Thoracic aorta (tissue), 2 donors: ENCODE results near the gene FAM117B. TPM values are rescaled to one million over a fixed set of nuclear protein-coding genes. Genes with fewer than 3 reads are reported as not detected.

Experiments used
- ATAC-seq: fragments of 150-250 bp; one replicate; pipeline ENCODE4 v1.8.0; 2017; ENCODE audit warnings: low read depth; ENCODE audit not compliant: insufficient number of reproducible peaks, low FRiP score
- DNase-seq: peaks from one replicate; pipeline ENCODE4 v3.0.0-alpha.2; 2020; ENCODE audit warnings: low spot score
- H3K27ac ChIP-seq, 2 donors: fragments of 200-600 bp; sonication (generic); 1 replicate in 1 of 2; 2 replicates in 1 of 2; pipeline ENCODE4 v1.5.1; 2016; ENCODE audit warnings: mild to moderate bottlenecking in 2 of 2, moderate library complexity in 2 of 2
- H3K27me3 ChIP-seq: fragments of 200-600 bp; sonication (generic); replicated peaks from 2 replicates; pipeline ENCODE4 v1.6.0; 2016; ENCODE audit warnings: mild to moderate bottlenecking; ENCODE audit not compliant: insufficient read depth
- H3K36me3 ChIP-seq: fragments of 200-600 bp; sonication (generic); one replicate; pipeline ENCODE4 v1.5.1; 2016
- H3K4me1 ChIP-seq, 2 donors: fragments of 200-600 bp; sonication (generic); 1 replicate in 1 of 2; 2 replicates in 1 of 2; pipeline versions ENCODE4 v1.5.1 to v1.6.0; 2016; ENCODE audit warnings: low read depth in 2 of 2, mild to moderate bottlenecking in 1 of 2; ENCODE audit not compliant: control insufficient read depth in 1 of 2
- H3K4me3 ChIP-seq: fragments of 200-600 bp; sonication (generic); 2 replicates; pipeline ENCODE4 v1.5.1; 2016; ENCODE audit warnings: mild to moderate bottlenecking
- H3K9me3 ChIP-seq: fragments of 200-600 bp; sonication (generic); 2 replicates; pipeline ENCODE4 v1.5.1; 2016
- total RNA-seq, 2 donors: library from RNA; depleted of rRNA; stranded (reverse); fragments of >200 nt; gene quantifications; one replicate each; pipeline versions ENCODE4 v1.1.0 to v1.2.3, GENCODE V29; 2016
- TF ChIP-seq, protein P1 (sequence below): fragments of 200-600 bp; sonication (generic); IDR thresholded peaks from one replicate; pipeline ENCODE4 v1.5.1; 2019; ENCODE audit warnings: antibody characterized with exemption

The FAM117B gene
- total RNA-seq, 2 donors from 2014 or later: 5.3 to 5.6 TPM

DNA sequence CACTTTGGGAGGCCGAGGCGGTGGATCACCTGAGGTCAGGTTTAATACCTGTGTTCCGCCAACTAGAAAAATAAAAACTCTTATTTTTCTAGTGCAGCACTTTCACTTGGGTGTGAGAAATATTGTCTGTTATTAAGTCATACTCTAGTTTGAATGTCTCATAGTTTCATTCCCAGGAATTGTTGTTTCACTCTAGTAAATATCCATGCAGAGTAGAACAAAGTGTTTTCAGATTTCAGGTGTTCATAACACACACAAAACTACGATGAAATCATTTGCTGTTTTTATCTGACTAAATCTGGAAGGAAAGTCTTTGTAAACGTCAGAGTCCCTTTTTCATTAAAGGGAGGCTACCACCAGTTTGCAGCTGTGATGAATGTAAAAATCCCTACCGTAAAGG lies 4.0 kb downstream of the FAM117B start:
- H3K27me3 ChIP-seq: no peaks in the 10 kb centered on the region
- H3K4me1 ChIP-seq: peaks cover 6 to 19% of the 10 kb centered on the region in 2 donors
- no peak for DNase-seq
- TF ChIP-seq, protein P1, sequence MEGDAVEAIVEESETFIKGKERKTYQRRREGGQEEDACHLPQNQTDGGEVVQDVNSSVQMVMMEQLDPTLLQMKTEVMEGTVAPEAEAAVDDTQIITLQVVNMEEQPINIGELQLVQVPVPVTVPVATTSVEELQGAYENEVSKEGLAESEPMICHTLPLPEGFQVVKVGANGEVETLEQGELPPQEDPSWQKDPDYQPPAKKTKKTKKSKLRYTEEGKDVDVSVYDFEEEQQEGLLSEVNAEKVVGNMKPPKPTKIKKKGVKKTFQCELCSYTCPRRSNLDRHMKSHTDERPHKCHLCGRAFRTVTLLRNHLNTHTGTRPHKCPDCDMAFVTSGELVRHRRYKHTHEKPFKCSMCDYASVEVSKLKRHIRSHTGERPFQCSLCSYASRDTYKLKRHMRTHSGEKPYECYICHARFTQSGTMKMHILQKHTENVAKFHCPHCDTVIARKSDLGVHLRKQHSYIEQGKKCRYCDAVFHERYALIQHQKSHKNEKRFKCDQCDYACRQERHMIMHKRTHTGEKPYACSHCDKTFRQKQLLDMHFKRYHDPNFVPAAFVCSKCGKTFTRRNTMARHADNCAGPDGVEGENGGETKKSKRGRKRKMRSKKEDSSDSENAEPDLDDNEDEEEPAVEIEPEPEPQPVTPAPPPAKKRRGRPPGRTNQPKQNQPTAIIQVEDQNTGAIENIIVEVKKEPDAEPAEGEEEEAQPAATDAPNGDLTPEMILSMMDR: no peak
- H3K9me3 ChIP-seq: no peaks in the 10 kb centered on the region
- no peak for ATAC-seq
- no peak overlapping the region for H3K27ac ChIP-seq
- H3K4me3 ChIP-seq: no peak overlapping the region
- H3K36me3 ChIP-seq: no peaks in the 10 kb centered on the region

DNA sequence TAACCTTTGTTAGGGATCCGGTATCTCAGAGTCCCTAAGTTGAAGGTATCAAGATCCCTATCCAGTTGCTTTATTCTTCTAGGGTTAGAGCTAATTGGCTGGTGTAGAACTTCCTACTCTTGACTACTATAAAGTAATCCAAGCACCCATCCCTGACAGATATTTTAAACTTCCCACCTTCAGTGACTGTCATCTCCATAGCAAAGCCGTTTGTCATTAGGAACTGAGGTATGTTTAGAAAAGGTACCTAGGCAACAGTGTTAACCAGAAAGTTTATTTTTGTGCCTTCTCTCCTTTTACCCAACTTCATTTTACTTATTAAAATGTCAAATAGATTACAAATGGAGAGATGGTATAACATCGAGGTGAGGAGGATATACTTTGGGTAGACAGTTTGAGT lies 4.5 kb downstream of the FAM117B start:
- H3K4me3 ChIP-seq: no peak overlapping the region
- no peak overlapping the region for H3K27ac ChIP-seq
- peaks cover 6 to 14% of the 10 kb centered on the region in 2 donors for H3K4me1 ChIP-seq
- H3K27me3 ChIP-seq: no peaks in the 10 kb centered on the region
- no peak for DNase-seq
- no peaks in the 10 kb centered on the region for H3K36me3 ChIP-seq
- H3K9me3 ChIP-seq: no peaks in the 10 kb centered on the region
- no peak for ATAC-seq
- TF ChIP-seq, protein P1: no peak

DNA sequence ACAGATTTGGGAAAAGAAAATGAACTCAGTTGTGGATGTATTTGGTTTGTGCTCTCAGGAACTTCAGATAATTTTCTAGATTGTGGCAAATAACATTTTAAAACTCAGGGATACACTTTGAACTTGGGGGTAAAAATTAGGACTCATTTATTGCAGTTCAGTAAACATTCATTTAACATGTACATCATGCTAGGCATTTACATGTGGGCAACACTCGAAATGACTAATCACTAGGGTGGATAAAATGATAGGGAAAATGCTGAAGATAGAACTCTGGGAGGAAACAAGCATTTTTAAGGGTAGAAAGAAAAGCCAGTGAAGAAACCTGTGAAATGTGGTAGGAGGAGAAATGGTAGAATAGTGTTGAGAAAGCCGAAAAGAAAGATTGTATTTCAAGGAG lies 7.8 kb downstream of the FAM117B start:
- no peaks in the 10 kb centered on the region for H3K27me3 ChIP-seq
- DNase-seq: no peak
- peaks cover 0 to under 1% of the 10 kb centered on the region in 2 donors for H3K4me1 ChIP-seq
- no peaks in the 10 kb centered on the region for H3K9me3 ChIP-seq
- H3K27ac ChIP-seq: no peak overlapping the region
- no peak for ATAC-seq
- H3K4me3 ChIP-seq: no peak overlapping the region
- TF ChIP-seq, protein P1: no peak
- H3K36me3 ChIP-seq: no peaks in the 10 kb centered on the region

DNA sequence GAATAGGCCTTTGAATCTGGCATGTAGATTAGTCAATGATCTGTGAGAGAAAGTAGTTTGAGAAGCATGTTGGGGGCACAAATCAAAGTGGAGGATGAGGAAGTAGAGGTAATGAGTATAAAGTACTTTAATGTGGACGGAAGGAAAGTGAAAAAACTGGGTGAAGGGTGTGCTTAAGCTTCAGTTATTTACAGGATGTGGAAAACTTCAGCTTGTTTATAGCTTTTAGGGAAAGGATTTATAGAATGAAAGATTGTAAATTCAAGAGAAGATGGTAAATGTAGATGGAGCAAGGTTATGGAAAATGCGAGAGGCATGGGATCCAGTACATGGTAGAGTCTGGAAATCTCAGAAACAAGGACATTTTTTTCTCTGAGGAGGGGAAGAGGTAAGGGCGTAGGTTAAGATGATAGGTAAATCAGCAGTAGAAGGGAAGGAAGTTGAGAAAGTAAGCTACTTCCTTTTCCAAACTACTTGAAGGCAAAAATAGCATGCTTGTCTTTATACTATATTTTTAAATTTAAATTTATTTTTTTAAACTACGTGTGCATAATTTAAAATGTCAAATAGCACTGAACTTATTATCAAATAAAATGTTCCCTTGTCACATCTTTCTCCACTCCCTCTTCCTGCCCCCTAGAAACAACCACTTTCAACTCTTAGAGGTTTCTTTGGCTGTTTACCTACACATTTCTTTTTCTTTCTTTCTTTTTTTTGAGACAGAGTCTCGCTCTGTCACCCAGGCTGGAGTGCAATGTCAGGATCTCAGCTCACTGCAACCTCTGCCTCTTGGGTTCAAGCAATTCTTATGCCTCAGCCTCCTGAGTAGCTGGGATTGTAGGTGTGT lies 8.5 kb downstream of the FAM117B start:
- Histone ChIP-seq H3K36me3 (no peaks in the 10 kb centered on the region), H3K27me3 (no peaks in the 10 kb centered on the region), H3K27ac (no peak overlapping the region), H3K9me3 (no peaks in the 10 kb centered on the region), H3K4me1 (no peaks in the 10 kb centered on the region), H3K4me3 (no peak overlapping the region)
- DNase-seq: no peak
- no peak for ATAC-seq
- TF ChIP-seq, protein P1: no peak

DNA sequence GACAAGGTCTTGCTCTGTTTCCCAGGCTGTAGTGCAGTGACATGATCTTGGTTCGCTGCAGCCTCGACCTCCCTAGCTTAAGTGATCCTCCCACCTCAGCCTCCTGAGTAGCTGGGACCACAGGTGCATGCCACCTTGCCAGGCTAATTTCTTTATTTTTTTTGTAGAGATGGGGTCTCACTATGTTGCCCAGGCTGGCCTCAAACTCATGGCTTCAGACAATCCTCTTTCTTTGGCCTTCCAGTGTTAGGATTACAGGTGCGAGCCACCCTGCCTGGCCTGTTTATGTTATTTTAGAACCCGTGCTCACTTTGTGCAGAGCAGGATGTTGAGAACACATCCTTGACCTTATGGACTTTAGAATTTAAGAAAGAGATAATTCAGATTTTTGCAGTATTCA lies 17.4 kb downstream of the FAM117B start:
- TF ChIP-seq, protein P1: no peak
- H3K27me3 ChIP-seq: no peaks in the 10 kb centered on the region
- no peak overlapping the region for H3K4me3 ChIP-seq
- H3K4me1 ChIP-seq: peaks cover 0 to 8% of the 10 kb centered on the region in 2 donors
- DNase-seq (no peak), ATAC-seq (no peak)
- H3K27ac ChIP-seq: no peak overlapping the region
- H3K36me3 ChIP-seq: no peaks in the 10 kb centered on the region
- H3K9me3 ChIP-seq: no peaks in the 10 kb centered on the region
